Adrenal gland (tissue), 19 donors: ENCODE data around the gene RSL1D1. TPM values are rescaled to one million over a fixed set of nuclear protein-coding genes. Genes with fewer than 3 reads are reported as not detected.

Experiments used
- DNase-seq, 7 donors: peaks; one replicate each; pipeline ENCODE4 v3.0.0-alpha.2; 2019 to 2020
- H3K27ac ChIP-seq, 5 donors: fragments of 200-600 bp; sonication (generic) in 4 of 5; 1 replicate in 3 of 5; 2 replicates in 2 of 5; pipeline versions ENCODE4 v1.5.1 to v1.8.0; 2016 to 2020; ENCODE audit warnings: mild to moderate bottlenecking in 1 of 5
- H3K27me3 ChIP-seq: fragments of 200-600 bp; 2 replicates; pipeline ENCODE4 v1.8.0; 2021
- H3K36me3 ChIP-seq, 2 donors: fragments of 200-600 bp; replicated peaks in 1 of 2; 1 replicate in 1 of 2; 2 replicates in 1 of 2; pipeline versions ENCODE4 v1.5.1 to v1.8.0; 2018 to 2022
- H3K4me1 ChIP-seq, 2 donors: fragments of 200-600 bp; replicated peaks in 1 of 2; 1 replicate in 1 of 2; 2 replicates in 1 of 2; pipeline versions ENCODE4 v1.5.1 to v1.8.0; 2018 to 2021
- H3K4me3 ChIP-seq, 4 donors: fragments of 200-600 bp; sonication (generic) in 3 of 4; one replicate each; pipeline ENCODE4 v1.5.1; 2016 to 2018
- H3K9me3 ChIP-seq, 3 donors: fragments of 200-600 bp; sonication (generic) in 1 of 3; replicated peaks in 1 of 3; 1 replicate in 2 of 3; 2 replicates in 1 of 3; pipeline versions ENCODE4 v1.5.1 to v1.8.0; 2016 to 2021
- CTCF ChIP-seq, 6 experiments: fragments of 450-650 bp in 4 of 6; fragments of 200-600 bp in 2 of 6; sonication (generic) in 1 of 6; IDR thresholded peaks; 1 replicate in 5 of 6; 2 replicates in 1 of 6; pipeline versions ENCODE4 v1.5.1 to v1.8.0; 2016 to 2021; ENCODE audit warnings: antibody characterized with exemption in 6 of 6, mild to moderate bottlenecking in 2 of 6, moderate library complexity in 1 of 6
- POLR2A ChIP-seq, 2 donors: fragments of 450-650 bp; IDR thresholded peaks; one replicate each; pipeline ENCODE4 v1.6.1; 2017; ENCODE audit warnings: antibody characterized with exemption in 2 of 2, mild to moderate bottlenecking in 2 of 2, moderate library complexity in 1 of 2
- WGBS, 4 donors: extraction: QIAGEN DNeasy Blood & Tissue Kit in 2 of 4; methylation state at CpG; one replicate each; pipeline versions ENCODE4 v1.1.5 to v1.1.7; 2013 to 2017; 5-methylcytosine and 5-hydroxymethylcytosine counted together
- intact Hi-C, 2 donors: fragments of 100-400 bp; cut with DNase I; formaldehyde crosslinking; loops; one replicate each; pipeline versions ENCODE4 v1.14.1 to v1.15.0; 2022 to 2023
- long read RNA-seq, 10 donors: library from polyadenylated mRNA in 3 of 10; unstranded in 2 of 10; stranded (forward) in 1 of 10; transcript quantifications; one replicate each; pipeline ENCODE4 v2.0.0 and lab custom pipeline, GENCODE V29; 2021 to 2026
- polyA plus RNA-seq, 3 donors: library from polyadenylated mRNA; stranded (reverse); fragments of 200-250 nt in 2 of 3; fragments of 350-450 nt in 1 of 3; fragmentation: Illumina TruSeq in 1 of 3; extraction: RNeasy Lipid Tissue Mini Kit (QIAGEN cat#74804) in 1 of 3; gene quantifications; one replicate each; pipeline ENCODE4 v1.2.3, GENCODE V29; 2013 to 2014
- total RNA-seq, 9 donors: library from RNA; depleted of rRNA in 4 of 9; stranded (reverse); fragments of >200 nt in 4 of 9; fragments of 120-200 nt in 1 of 9; fragmentation: NEBNext Ultra II Directional in 1 of 9; extraction: Animal tissue kit (Norgen Biotek cat#: 25700) in 1 of 9; gene quantifications; one replicate each; pipeline versions ENCODE4 v1.1.0 to v1.2.4, GENCODE V29; 2013 to 2023
- donor health status: healthy with polysubstance abuse.
- donor health status: Bipolar disorder and iron deficiency.
- donor health status: DM: yes; HTN: yes; CAD: no.
- donor health status: DM: no; HTN: no; CAD: no.
- donor health status: DM: no; HTN: no; CAD: no.
- donor health status: DM: yes; HTN: yes; CAD: no.

The RSL1D1 gene
- total RNA-seq: 100 to 1,000 TPM in 8 of 9 donors, 10 to 100 TPM in 1; 90.6 to 511 (median 132) TPM
- 100 to 1,000 TPM in 1 of 3 donors, 10 to 100 TPM in 2; 40.1 to 364 (median 43.1) TPM for polyA plus RNA-seq
- long read RNA-seq, donor 1, full-length matches to known transcripts: 14 of 48 reads
- long read RNA-seq, donor 1, partial matches to known transcripts: 27 of 48 reads
- long read RNA-seq, donor 1, other reads (novel, unspliced or antisense): 7 of 48 reads
- long read RNA-seq, donor 2, full-length matches to known transcripts: 10 of 10 reads
- long read RNA-seq, donor 2, partial matches to known transcripts: 0 of 10 reads
- long read RNA-seq, donor 2, other reads (novel, unspliced or antisense): 0 of 10 reads
- long read RNA-seq, donor 3, full-length matches to known transcripts: 23 of 51 reads
- long read RNA-seq, donor 3, partial matches to known transcripts: 21 of 51 reads
- long read RNA-seq, donor 3, other reads (novel, unspliced or antisense): 7 of 51 reads
- long read RNA-seq, donor 4, full-length matches to known transcripts: 13 of 90 reads
- long read RNA-seq, donor 4, partial matches to known transcripts: 68 of 90 reads
- long read RNA-seq, donor 4, other reads (novel, unspliced or antisense): 9 of 90 reads
- long read RNA-seq, donor 5, full-length matches to known transcripts: 125 of 140 reads
- long read RNA-seq, donor 5, partial matches to known transcripts: 0 of 140 reads
- long read RNA-seq, donor 5, other reads (novel, unspliced or antisense): 15 of 140 reads
- long read RNA-seq, donor 6, full-length matches to known transcripts: 9 of 100 reads
- long read RNA-seq, donor 6, partial matches to known transcripts: 85 of 100 reads
- long read RNA-seq, donor 6, other reads (novel, unspliced or antisense): 6 of 100 reads
- long read RNA-seq, donor 7, full-length matches to known transcripts: 15 of 15 reads
- long read RNA-seq, donor 7, partial matches to known transcripts: 0 of 15 reads
- long read RNA-seq, donor 7, other reads (novel, unspliced or antisense): 0 of 15 reads
- long read RNA-seq, donor 8, full-length matches to known transcripts: 31 of 71 reads
- long read RNA-seq, donor 8, partial matches to known transcripts: 25 of 71 reads
- long read RNA-seq, donor 8, other reads (novel, unspliced or antisense): 15 of 71 reads
- long read RNA-seq, donor 9, full-length matches to known transcripts: 14 of 47 reads
- long read RNA-seq, donor 9, partial matches to known transcripts: 33 of 47 reads
- long read RNA-seq, donor 9, other reads (novel, unspliced or antisense): 0 of 47 reads
- long read RNA-seq, donor 10, full-length matches to known transcripts: 19 of 19 reads
- long read RNA-seq, donor 10, partial matches to known transcripts: 0 of 19 reads
- long read RNA-seq, donor 10, other reads (novel, unspliced or antisense): 0 of 19 reads

GRCh38 chr16:11851294-11852091 is at the start of gene RSL1D1:
Gene RSL1D1 (minus strand): TSS chr16:11851542. CDS start chr16:11851512, 30 bp downstream.
- WGBS, 4 donors: 0 to 1% (median 0%) methylated on average over 18 to 57 of the region's 57 CpGs
- TF ChIP-seq CTCF (IDR thresholded peaks at IDR 0.05): no peak
- TF ChIP-seq POLR2A (IDR thresholded peaks at IDR 0.05): peak; percentile 56 to 85
- H3K27me3 ChIP-seq: no peaks in the 10 kb centered on the region
- peak within 1 kb of the TSS; percentile 13 to 88 (median 68) for H3K4me3 ChIP-seq
- peaks cover 0 to 29% of the 10 kb centered on the region in 2 donors for H3K36me3 ChIP-seq
- intact Hi-C loops: no loop called here
- peak; percentile 91 to 95 (median 93) for DNase-seq
- H3K9me3 ChIP-seq: no peaks in the 10 kb centered on the region
- peaks cover 16 to 41% of the 10 kb centered on the region in 2 donors for H3K4me1 ChIP-seq
- peak within 1 kb of the TSS; percentile 60 to 93 (median 86) for H3K27ac ChIP-seq

GRCh38 chr16:11901091-11901490 is 49.7 kb upstream of the RSL1D1 start:
- no peaks in the 10 kb centered on the region for H3K9me3 ChIP-seq
- TF ChIP-seq POLR2A (IDR thresholded peaks at IDR 0.05) (no peak), CTCF (IDR thresholded peaks at IDR 0.05) (no peak)
- no peaks in the 10 kb centered on the region for H3K27me3 ChIP-seq
- intact Hi-C loops: no loop called here
- no peaks in the 10 kb centered on the region for H3K36me3 ChIP-seq
- no peak for DNase-seq
- H3K4me3 ChIP-seq: no peak overlapping the region
- H3K27ac ChIP-seq: peak overlapping the region in 1 of 5 donors; percentile 43
- peaks cover 21 to 53% of the 10 kb centered on the region in 2 donors for H3K4me1 ChIP-seq
- 39 to 48% (median 42%) methylated on average over 3 of the region's 3 CpGs for WGBS, 4 donors

- Histone ChIP-seq H3K27ac (peak overlapping the region in 3 of 5 donors; percentile 28 to 56 (median 30)), H3K9me3 (no peaks in the 10 kb centered on the region), H3K4me1 (peaks cover 11 to 36% of the 10 kb centered on the region in 2 donors), H3K4me3 (no peak overlapping the region), H3K36me3 (peaks cover 0 to 14% of the 10 kb centered on the region in 2 donors), H3K27me3 (no peaks in the 10 kb centered on the region)
- TF ChIP-seq CTCF (IDR thresholded peaks at IDR 0.05) (no peak), POLR2A (IDR thresholded peaks at IDR 0.05) (no peak)
- DNase-seq: peak in 2 of 7 donors; percentile 54 to 56
- WGBS, 4 donors: 67 to 76% (median 69%) methylated on average over 5 of the region's 5 CpGs
- intact Hi-C loops: no loop called here
Observed at GRCh38 chr16:11896486-11897176, 45.3 kb upstream of the RSL1D1 start.
